ENCODE measurements around the gene MTHFD2L.
"Not testable (repeated sequence)": the region's sequence is repeated elsewhere in the genome, so short reads cannot be mapped to it uniquely, and the experiment has no call there.

The MTHFD2L gene

GRCh38 chr4:74334636-74335035 lies 176.7 kb downstream of the MTHFD2L start:
- DNase-seq (ENCODE audit: low read depth in 2 of 2): no peak

GRCh38 chr4:74335341-74336021 lies 177.6 kb downstream of the MTHFD2L start:
- DNase-seq (ENCODE audit: low read depth in 2 of 2): no peak

- no peak for DNase-seq (ENCODE audit: low read depth in 2 of 2)
Measured at GRCh38 chr4:74338792-74339333, 180.9 kb downstream of the MTHFD2L start.

GRCh38 chr4:74339501-74339900 lies 181.6 kb downstream of the MTHFD2L start:
- no peak for DNase-seq (ENCODE audit: low read depth in 2 of 2)

GRCh38 chr4:74340421-74340820 lies 182.5 kb downstream of the MTHFD2L start:
- DNase-seq (ENCODE audit: low read depth in 2 of 2): not testable (repeated sequence)

GRCh38 chr4:74344031-74344430 lies 186.1 kb downstream of the MTHFD2L start:
- no peak for DNase-seq (ENCODE audit: low read depth in 2 of 2)

Measured in stimulated activated CD8-positive, alpha-beta memory T cell treated with anti-CD3 and anti-CD28 coated beads, Interleukin-7, amount 100 ng/mL, for 1 hour (primary cell).